Measurements from ENCODE around the gene ENPP3.

Gene ENPP3

DNA sequence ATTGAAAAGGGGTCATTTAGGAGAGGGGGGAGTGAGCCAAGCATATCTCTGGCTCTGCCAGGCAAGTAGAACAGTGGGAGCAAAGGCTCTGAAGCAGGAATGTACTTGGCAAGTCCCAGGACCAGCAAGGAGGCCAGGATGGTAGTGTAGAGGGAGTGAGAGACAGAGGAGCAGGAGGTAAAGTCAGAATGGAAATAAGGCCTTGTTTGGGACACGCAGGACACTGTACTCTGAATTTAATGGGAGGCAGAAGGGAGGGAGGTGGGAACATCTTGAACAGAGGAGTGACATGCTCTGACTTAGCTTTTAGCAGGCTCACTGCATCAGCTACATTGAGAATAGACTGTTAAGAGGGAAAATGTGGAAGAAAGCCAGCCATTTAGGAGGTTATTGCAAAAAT lies 133.7 kb downstream of the ENPP3 start:
- no peak for DNase-seq

DNA sequence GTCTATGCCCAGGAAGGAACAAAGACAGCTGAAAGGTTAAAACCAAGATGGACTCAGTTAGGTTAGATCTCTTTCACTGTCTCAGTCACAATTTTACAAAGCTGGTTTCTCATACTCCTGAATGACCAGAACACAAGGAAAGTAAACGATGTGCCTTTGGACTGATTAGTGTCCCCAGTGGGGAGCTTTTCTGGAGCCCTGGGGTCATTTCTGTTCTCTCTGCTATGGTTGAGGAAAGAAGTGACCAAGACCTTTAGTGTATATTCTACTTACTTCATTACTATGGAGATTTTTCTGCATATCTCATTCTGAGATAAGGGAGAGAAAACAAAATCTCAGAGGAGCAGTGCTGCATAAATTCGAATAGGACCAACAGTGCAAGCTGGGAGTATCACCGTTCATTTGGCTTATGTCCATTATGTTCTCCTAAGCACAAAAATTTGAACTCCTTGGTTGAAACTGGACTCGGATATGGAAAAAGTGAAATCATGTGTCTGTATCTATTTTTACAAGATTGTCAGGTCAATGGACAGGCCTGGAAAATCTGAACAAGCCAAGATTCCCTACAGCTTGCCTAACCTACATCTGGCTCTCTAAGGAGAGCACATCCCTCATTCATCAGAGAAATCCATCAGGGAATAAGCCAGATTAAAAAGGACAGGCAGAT lies 136.3 kb downstream of the ENPP3 start:
- DNase-seq = no peak

DNA sequence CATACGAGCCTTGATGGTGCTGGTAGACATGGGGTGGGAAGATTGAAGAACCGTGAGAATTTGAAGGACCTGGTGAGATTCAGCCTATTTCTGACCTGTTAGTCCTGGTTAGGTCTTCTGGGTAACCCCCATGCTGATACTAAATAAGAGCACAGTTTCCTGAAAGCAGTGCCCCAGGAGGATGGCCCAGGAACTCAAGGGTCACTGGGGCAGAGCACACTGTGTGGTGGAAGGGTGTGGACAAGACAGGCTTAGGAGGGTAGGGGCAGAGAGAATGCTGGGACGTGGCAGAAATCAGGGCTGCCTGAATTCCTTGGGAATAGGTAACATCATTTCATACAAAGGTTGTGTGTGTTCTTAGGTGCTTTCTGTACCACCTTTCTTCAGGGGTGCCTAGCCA lies 138.8 kb downstream of the ENPP3 start:
- no peak for DNase-seq

DNA sequence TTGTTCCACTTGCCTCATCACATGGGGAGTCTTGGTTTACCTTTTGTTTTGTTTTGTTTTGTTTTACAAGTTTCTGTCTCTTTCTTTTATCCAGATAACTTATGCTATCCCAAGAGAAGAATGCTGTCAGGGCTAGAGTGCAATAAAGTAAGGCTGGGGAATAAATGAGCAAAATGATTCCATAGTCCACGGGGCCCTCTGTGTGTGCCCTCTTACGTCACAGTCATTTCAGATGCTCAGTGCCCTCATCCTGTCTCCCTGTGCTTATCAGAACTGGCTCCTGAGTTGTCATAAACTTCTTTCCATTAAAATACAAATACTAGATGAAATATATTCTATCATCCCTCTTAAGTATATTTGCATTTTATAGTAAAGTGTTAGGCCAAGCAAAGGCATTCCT lies 139.9 kb downstream of the ENPP3 start:
- DNase-seq = no peak

DNA sequence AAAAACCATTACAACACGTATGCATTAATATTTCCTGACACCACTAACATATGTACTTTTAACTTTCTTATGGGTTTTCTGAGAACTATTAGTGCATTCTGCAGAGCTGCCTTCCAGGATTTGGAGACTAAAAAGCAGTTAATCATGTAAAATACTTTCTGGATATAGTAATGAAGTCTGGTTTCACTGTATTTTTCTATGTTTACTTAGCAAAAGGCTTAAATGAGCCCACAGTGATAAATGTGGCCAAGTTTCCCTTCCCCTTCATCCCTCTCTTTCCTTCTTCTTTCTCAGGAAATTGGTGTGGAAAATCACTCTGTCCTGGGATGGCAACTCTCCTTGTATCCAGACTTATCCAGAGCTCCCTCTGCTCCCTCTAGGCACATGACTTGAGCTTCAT lies 141.1 kb downstream of the ENPP3 start:
- no peak for DNase-seq

DNA sequence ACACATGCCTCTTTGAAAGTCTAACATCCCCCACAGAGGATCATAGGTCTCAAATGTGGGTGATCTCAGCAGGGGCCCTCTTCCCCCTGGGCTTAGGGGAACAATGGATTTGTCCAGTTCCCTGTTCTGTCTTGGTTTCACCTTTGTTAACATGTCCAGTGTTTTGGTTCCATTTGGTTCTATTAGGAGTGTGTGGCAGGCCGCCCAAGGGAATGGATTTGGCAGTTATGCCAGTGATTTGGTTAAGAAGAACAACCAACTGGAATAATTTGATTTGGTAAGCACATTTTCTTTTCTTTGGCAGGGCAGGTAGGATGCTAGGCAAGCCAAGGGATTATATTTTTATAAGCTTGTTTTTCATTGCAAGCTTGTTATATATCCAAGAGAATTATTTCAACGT lies 142.2 kb downstream of the ENPP3 start:
- DNase-seq = no peak

DNA sequence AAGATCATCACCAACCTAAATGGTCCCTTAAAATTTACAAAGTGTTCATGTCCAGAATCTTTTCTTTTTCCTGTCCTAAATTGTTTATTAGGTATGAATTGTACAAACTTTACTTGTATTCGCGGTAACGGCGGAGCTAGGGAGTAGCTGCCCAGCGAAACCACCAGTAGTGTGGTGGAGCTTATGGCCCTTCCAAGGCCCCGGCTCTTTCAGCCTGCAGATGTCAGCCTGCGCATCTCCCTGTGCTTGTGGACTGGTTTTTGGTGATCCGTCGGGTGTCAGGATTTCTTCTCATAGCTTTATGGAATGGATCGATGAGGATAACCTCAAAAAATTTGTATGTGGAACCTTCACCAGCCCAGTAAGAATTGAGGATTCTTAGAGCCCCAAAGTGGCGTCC lies 143.5 kb downstream of the ENPP3 start:
- DNase-seq = no peak

DNA sequence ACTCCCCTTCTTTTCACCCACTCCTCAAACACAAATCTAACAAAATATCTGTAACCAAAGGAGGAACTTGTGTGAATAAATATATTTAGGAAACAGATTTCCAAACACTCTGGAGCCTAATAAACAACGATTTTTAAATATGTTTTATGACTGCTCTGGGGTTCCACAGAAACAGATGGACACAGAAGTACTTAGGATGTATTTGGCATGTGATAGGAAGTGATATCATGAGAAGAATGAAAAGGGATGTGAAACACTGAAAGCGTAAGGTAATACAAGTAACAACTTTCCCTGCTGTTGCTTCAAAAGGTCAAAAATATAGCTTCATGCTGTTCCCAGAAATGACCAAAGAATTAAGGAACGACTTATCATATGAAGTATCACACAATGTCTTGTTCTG lies 144.6 kb downstream of the ENPP3 start:
- DNase-seq = no peak

DNA sequence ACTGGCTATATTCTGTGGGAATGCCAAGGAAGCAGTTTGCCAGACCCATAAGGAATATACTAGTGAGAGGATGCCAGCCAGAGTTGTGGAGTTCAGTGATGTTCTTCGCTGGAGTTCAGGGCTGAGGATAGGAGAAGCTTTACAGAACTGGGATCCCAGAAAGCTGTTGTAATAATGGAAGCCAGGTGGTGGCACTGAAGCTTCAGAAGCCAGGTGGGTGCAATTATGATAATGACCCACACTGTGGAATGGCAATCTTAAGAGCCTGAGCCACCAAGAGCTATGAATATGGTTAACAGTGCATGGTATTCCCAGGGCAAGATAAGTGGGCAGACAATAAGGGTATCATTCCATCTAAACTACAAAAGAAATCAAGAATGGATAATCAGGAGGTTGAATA lies 145.7 kb downstream of the ENPP3 start:
- DNase-seq = no peak

DNA sequence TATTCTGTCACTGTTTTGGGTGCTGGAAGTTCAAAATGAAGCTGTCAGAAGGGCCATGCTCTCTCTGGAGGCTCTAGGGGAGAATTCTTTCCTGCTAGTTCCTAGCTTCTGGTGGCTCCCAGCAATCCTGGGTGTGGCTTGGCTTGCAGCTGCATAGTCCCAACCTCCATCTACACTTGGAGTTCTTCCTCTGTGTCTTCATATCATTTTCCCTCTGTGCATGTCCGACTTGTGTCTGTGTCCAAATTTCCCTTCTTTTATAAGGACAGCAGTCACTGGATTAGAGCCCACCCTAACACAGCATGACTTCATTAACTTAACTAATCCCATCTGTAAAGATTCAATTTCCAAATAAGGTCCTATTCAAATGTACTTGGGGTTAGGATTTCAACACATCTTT lies 147.5 kb downstream of the ENPP3 start:
- no peak for DNase-seq

DNA sequence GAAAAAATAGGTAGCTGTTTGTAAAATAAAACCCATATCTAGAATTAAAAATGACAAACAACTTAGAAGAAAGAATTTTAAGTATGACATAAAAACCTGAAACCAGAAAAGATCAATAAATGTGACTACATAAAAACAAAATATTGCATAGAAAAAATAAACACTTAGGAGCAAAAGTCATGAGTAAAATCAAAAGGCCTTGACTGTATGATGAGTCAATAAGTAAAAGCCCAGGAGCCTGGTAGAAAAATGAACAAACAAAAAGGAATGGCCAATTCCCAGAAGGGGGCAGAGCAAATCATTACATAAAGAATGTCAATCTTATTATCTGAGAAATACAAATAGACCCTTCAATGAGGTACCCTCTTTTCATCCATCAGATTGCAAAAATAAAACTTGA lies 150.0 kb downstream of the ENPP3 start:
- DNase-seq = no peak

DNA sequence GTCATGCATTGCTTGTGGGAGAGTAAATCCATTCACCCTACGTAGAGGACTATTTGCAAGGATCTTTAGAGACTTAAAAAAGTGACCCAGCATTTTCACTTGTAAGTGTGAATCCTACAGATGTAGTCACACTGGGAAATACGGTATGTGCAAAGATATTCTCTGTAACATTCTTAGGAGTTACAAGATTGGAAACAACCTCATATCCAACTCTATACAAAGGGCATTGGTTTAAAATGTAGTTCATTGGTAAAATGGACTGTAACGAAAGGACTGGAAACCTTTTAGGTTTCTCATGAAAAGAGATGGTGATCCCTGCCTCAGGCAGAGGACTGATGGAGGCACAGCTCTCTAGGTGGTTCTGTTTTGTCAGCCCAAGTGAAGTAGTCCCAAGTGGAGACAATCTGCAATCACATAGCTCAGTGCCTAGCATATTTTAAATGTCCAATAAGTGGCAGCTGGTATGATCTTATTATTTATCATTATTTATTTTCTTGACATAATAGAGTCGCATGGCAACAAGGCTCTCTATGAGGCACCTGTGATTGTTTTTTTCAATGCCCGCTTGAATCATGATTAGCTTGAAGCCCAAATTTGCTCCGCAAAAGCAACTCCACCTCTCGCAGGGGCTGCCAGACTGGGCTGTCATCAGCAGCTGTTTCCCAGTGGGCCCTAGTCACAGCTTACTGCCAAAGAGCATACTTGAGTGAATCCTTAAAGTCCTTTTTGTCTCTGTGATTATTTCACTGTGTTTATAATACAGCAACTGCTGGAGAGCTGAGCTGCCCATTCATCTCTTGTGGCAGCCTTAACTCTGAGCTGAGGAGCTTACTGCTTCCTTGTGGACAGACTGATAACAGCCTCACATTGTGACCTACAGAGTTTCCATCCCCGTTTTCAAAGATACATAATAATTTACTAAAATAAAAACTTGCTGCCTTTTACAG lies 150.9 kb downstream of the ENPP3 start:
- DNase-seq = no peak

DNA sequence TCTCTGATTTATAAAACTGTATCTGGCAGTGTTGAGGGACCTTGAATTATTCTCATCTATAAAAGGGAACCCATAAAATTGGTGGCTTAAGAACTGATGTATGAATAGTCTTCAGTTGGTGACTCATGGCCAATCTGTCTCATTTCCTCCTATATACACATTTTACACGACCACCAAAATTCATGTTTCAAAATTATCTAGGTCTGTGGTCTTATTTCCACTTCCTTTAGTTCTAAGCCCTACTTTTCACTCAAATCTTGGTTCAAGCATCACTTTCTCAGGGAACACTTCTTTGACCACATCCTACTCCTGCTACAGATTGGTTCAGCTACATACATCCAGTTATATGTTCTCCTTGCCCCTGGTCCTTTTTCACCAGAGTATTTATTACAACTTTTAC lies 152.1 kb downstream of the ENPP3 start:
- no peak for DNase-seq

DNA sequence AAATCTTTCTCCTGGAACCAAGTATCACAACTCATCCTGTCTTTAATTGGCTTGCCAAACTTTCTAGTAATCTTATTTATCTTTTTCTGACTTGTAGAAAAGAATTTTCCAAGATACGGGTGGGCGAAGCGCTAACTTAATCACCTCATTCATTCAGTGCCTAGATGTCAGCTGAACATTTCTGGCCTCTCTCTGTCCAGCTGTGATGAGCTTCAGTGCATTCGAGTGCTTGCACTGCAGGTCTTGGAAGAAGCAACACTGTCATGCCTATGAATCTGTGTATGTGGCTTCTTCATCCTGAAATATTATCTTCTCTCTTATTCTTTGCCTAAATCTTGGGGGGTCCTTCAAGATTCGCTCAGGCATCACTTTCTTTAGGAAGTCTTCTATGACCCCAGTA lies 154.4 kb downstream of the ENPP3 start:
- no peak for DNase-seq

DNA sequence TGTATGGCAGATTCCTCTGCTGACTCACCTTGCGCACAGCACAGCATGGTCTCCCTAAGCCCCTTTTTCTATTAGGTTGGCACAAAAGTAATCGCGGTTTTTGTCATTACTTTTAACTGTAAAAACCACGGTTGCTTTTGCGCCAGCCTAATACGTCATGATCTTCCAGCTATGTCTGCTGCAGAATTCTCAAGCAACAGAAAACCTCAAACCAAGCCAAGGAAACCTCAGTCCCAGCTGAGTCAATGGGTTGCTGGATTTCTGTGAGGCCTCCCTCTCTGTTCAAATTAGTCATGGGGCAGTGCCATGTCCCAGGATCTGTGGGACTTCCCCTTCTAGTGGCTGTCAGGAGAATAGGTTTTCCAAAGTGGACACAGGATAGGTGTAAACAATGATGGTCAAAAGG lies 155.0 kb downstream of the ENPP3 start:
- DNase-seq = no peak

DNA sequence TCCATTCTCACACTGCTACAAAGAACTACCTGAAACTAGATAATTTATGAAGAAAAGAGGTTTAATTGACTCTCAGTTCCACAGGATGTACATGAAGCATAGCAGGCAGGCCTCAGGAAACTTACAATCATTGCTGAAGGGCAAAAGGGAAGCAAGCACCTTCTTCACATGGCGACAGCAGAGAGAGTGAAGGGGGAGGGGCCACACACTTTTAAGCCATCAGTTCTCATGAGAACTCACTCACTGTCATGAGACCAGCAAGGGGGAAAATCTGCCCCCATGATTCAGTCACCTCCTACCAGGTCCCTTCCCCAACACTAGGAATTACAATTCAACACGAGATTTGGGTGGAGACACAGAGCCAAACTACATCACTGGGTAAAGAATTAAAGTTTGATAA lies 158.3 kb downstream of the ENPP3 start:
- DNase-seq = no peak
